Activated T-cell treated with anti-CD3 and anti-CD28 coated beads for 24 hours (primary cell): ENCODE results near the gene RTBDN.

Experiments used
- DNase-seq: peaks from one replicate; pipeline ENCODE4 v3.0.0-alpha.2; 2020; ENCODE audit warnings: low read depth

RTBDN gene

DNA sequence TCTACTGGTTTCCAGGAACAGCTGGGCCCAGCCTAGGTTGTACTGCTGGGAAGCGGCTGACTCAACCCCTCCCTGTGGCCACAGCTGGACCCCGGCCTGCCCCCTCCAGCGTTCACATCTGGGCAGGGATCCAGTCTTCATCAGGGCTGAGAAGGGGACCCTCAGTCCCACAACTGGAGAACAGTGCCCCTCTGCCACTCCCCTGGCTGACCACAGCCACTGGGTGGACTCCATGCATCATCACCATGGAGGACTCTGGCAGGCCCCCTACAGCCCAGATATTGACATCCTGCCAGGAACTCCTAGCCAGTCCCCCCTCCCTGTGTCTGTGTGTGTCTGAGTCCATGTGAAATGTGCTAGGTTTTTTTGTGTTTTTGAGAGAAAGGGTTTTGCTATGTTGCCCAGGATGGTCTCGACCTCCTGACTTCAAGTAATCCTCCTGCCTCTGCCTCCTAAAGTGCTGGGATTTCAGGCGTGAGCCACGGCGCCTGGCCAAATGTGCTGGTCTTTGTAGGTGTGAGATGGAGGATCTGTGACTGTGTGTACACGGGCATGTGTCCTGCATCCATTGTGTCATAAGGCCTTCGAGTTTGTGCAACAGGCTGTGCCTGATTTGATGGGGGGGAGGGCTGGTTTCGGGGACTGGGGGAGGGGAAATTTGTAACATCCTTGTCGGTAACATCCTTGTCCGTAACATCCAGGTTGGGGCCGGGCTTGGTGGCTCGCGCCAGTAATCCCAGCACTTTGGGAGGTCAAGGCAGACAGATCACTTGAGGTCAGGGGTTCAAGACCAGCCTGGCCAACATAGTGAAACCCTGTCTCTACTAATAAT, 55.0 kb downstream of the RTBDN start:
- DNase-seq = no peak

DNA sequence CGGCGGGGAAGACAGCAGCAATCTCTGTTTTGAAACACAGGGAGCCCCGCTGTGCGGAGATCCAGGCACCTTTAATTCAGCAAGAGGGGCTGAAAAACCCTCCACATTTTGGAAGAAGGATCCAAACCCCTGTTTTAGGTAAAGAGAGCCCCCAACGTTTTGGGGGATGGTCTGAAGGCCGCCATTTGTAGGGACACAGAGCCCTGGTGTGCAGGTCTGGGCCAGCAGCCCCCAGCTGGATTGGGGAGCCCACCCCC, 55.5 kb downstream of the RTBDN start:
- no peak for DNase-seq

- DNase-seq = no peak
These were observed 56.1 kb downstream of the RTBDN start for GRCh38 chr19:12778017-12778904.

GRCh38 chr19:12777217-12778016, 57.0 kb downstream of the RTBDN start:
- peak; percentile 71 for DNase-seq
